ENCODE data around the gene CALHM2. TPM values are rescaled to one million over a fixed set of nuclear protein-coding genes. Genes with fewer than 3 reads are reported as not detected.

The CALHM2 gene
- total and polyA plus RNA-seq, 4 donors, result 1.6 to 5.0 (median 3.2) TPM

- Histone ChIP-seq H3K27me3 (ENCODE audit: control insufficient read depth in 4 of 4, insufficient read depth in 4 of 4, low read length in 3 of 4) (no peaks in the 10 kb centered on the region), H3K36me3 (ENCODE audit: control insufficient read depth in 4 of 4, insufficient read depth in 3 of 4, low read depth in 1 of 4, low read length in 3 of 4) (no peaks in the 10 kb centered on the region), H3K4me3 (ENCODE audit: low read depth in 1 of 3, low read length in 3 of 3) (no peak overlapping the region), H3K9me3 (ENCODE audit: control insufficient read depth in 4 of 4, low read length in 3 of 4) (no peaks in the 10 kb centered on the region), H3K27ac (ENCODE audit: low read depth in 1 of 2, low read length in 2 of 2) (no peak overlapping the region), H3K4me1 (ENCODE audit: control insufficient read depth in 4 of 4, insufficient read depth in 4 of 4, low read length in 3 of 4) (peaks cover 0 to 5% (median 1%) of the 10 kb centered on the region in 4 donors), H3K9ac (ENCODE audit: low read depth in 1 of 2, low read length in 2 of 2) (no peak overlapping the region)
- no peak for DNase-seq (ENCODE audit: low spot score)
- WGBS, result 88% methylated on average over 25 of the region's 25 CpGs
- TF ChIP-seq, protein P1, sequence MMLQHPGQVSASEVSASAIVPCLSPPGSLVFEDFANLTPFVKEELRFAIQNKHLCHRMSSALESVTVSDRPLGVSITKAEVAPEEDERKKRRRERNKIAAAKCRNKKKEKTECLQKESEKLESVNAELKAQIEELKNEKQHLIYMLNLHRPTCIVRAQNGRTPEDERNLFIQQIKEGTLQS (IDR thresholded peaks at IDR 0.05), result no peak
- TF ChIP-seq TAF1 (conservative IDR thresholded peaks at IDR 0.05) (no peak), HNF4A (conservative IDR thresholded peaks at IDR 0.05) (no peak), FOXA2 (IDR thresholded peaks at IDR 0.05) (no peak), ZBTB33 (IDR thresholded peaks at IDR 0.05) (no peak), MAX (IDR thresholded peaks at IDR 0.05) (no peak), FOXA1 (IDR thresholded peaks at IDR 0.05) (no peak), CTCF (IDR thresholded peaks at IDR 0.05; ENCODE audit: low read depth, low read length, missing input control) (no peak), YY1 (IDR thresholded peaks at IDR 0.05) (no peak), EGR1 (IDR thresholded peaks at IDR 0.05; ENCODE audit: low read depth in 2 of 2) (no peak), NR2F2 (IDR thresholded peaks at IDR 0.05) (no peak), RAD21 (IDR thresholded peaks at IDR 0.05) (no peak), REST (IDR thresholded peaks at IDR 0.05) (no peak), GABPA (IDR thresholded peaks at IDR 0.05 in 1 of 2, conservative IDR thresholded peaks at IDR 0.05 in 1 of 2) (no peak), SP1 (IDR thresholded peaks at IDR 0.05) (no peak), RXRA (IDR thresholded peaks at IDR 0.05) (no peak), JUND (IDR thresholded peaks at IDR 0.05) (no peak), HNF4G (IDR thresholded peaks at IDR 0.05) (no peak)
Measured at GRCh38 chr10:103455235-103455634, 3.1 kb upstream of the CALHM2 start.
